Uterus (tissue), 2 donors: ENCODE results near the gene HDHD3.

Experiments
- CTCF ChIP-seq, 4 experiments: fragments of 200-600 bp in 2 of 4; fragments of 450-650 bp in 2 of 4; sonication (generic) in 2 of 4; IDR thresholded peaks; one replicate each; pipeline ENCODE4 v1.5.1; 2016 to 2019; ENCODE audit warnings: antibody characterized with exemption in 4 of 4, mild to moderate bottlenecking in 2 of 4, moderate library complexity in 1 of 4
- POLR2A ChIP-seq, 2 donors: fragments of 450-650 bp; IDR thresholded peaks; one replicate each; pipeline ENCODE4 v1.6.1; 2016; ENCODE audit warnings: antibody characterized with exemption in 2 of 2, mild to moderate bottlenecking in 1 of 2, moderate library complexity in 1 of 2

GRCh38 chr9:113381909-113382411 lies 5.2 kb upstream of the HDHD3 start:
- no peak for TF ChIP-seq POLR2A (IDR thresholded peaks at IDR 0.05)
- no peak for TF ChIP-seq CTCF (IDR thresholded peaks at IDR 0.05)
